ENCODE measurements around the gene COL1A1. TPM values are rescaled to one million over a fixed set of nuclear protein-coding genes. Genes with fewer than 3 reads are reported as not detected.

Gene COL1A1
- total RNA-seq, 1 experiment from 2014 or later = 104 TPM

- Mint-ChIP-seq H3K4me1 (peaks cover 20 to 49% of the 10 kb centered on the region in 2 experiments), H3K36me3 (ENCODE audit: insufficient read depth in 1 of 3, low read depth in 3 of 3) (no peaks in the 10 kb centered on the region), H3K27me3 (ENCODE audit: low read depth) (peaks cover 4% of the 10 kb centered on the region), H3K4me3 (no peak overlapping the region), H3K27ac (no peak overlapping the region; a peak in 1 of 7 replicates), H3K9me3 (no peaks in the 10 kb centered on the region; a peak in 1 of 5 replicates)
- no peak for TF ChIP-seq CTCF (conservative IDR thresholded peaks at IDR 0.05)
- Histone ChIP-seq H3T11ph (ENCODE audit: low read length) (no peak overlapping the region), H3K56ac (ENCODE audit: insufficient read length, low read depth, low read length) (no peak overlapping the region), H2BK5ac (ENCODE audit: insufficient read length, low read length) (no peak overlapping the region), H3K4me1 (ENCODE audit: insufficient read depth, low read length) (peaks cover 3% of the 10 kb centered on the region; the same call in 1 of the 2 replicates), H3K79me1 (ENCODE audit: insufficient read depth, low read depth, low read length, poor library complexity, severe bottlenecking) (no peaks in the 10 kb centered on the region), H4K20me1 (ENCODE audit: control insufficient read depth, insufficient read depth, insufficient read length) (no peaks in the 10 kb centered on the region), H3K23ac (ENCODE audit: insufficient read length, low read depth, low read length) (no peak overlapping the region), H3K14ac (ENCODE audit: insufficient read depth, low read length) (no peak overlapping the region), H3K4ac (ENCODE audit: low read depth, low read length) (no peak overlapping the region), H3K27me3 (ENCODE audit: insufficient read depth, low read length) (no peaks in the 10 kb centered on the region), H2AFZ (ENCODE audit: low read length) (no peak overlapping the region), H4K91ac (ENCODE audit: insufficient read length, low read depth, low read length) (no peak overlapping the region), H3K27ac (ENCODE audit: insufficient read length, low read depth, low read length) (no peak overlapping the region), H2BK12ac (ENCODE audit: insufficient read length, low read depth, low read length) (no peak overlapping the region), H3K9ac (ENCODE audit: extremely low read depth, insufficient read length, low read length) (no peak overlapping the region), H3K9me3 (ENCODE audit: control insufficient read depth, low read depth, low read length) (no peaks in the 10 kb centered on the region), H3K4me2 (ENCODE audit: insufficient read depth, insufficient read length, low read length) (no peak overlapping the region), H2BK120ac (ENCODE audit: low read depth, low read length, poor library complexity, severe bottlenecking) (no peak overlapping the region), H3K23me2 (ENCODE audit: insufficient read length, low read depth, low read length, poor library complexity, severe bottlenecking) (no peaks in the 10 kb centered on the region), H4K8ac (replicated peaks; ENCODE audit: insufficient read length, low read depth, low read length) (no peak overlapping the region), H2BK20ac (ENCODE audit: low read depth, low read length, poor library complexity, severe bottlenecking) (no peak overlapping the region), H2AK5ac (ENCODE audit: insufficient read length, low read length) (no peak overlapping the region), H4K5ac (ENCODE audit: insufficient read length, low read depth, low read length) (no peak overlapping the region), H2BK15ac (ENCODE audit: low read depth, low read length) (no peak overlapping the region), H3K18ac (ENCODE audit: insufficient read length, low read depth, low read length) (no peak overlapping the region), H3K79me2 (ENCODE audit: insufficient read depth, low read length) (no peaks in the 10 kb centered on the region)
- no CpG with 5 or more reads among the region's 9 CpGs for WGBS (ENCODE audit: extremely low coverage, insufficient read length, low lambda C conversion rate)
- no peak for DNase-seq
Observed at GRCh38 chr17:50169881-50170459, 31.5 kb downstream of the COL1A1 start.

All from H9 (cell line).